Stimulated activated CD8-positive, alpha-beta memory T cell treated with anti-CD3 and anti-CD28 coated beads, Interleukin-7, amount 100 ng/mL, for 1 hour (primary cell): ENCODE measurements around the gene DDX54.
A peak's percentile ranks its signal among the peaks of the same experiment; 100 is the strongest.
"Not testable (repeated sequence)": the region's sequence is repeated elsewhere in the genome, so short reads cannot be mapped to it uniquely, and the experiment has no call there.

ENCODE experiments used
- DNase-seq, 2 donors: peaks; one replicate each; pipeline ENCODE4 v3.0.0-alpha.2; 2020; ENCODE audit warnings: low read depth in 2 of 2

Gene DDX54

GRCh38 chr12:113220593-113221180 is 35.4 kb upstream of the DDX54 start:
- DNase-seq: no peak

GRCh38 chr12:113216027-113216426 is 30.7 kb upstream of the DDX54 start:
- DNase-seq: no peak

GRCh38 chr12:113214895-113215400 is 29.7 kb upstream of the DDX54 start:
- DNase-seq: no peak

GRCh38 chr12:113211160-113211559 is 25.9 kb upstream of the DDX54 start:
- no peak for DNase-seq

- DNase-seq: peak; percentile 20 to 37
Measured at GRCh38 chr12:113208041-113208934, 23.0 kb upstream of the DDX54 start.

- no peak for DNase-seq
Measured at GRCh38 chr12:113207613-113208040, 22.3 kb upstream of the DDX54 start.

GRCh38 chr12:113206802-113207201 is 21.5 kb upstream of the DDX54 start:
- DNase-seq: not testable (repeated sequence)

GRCh38 chr12:113204804-113205203 is 19.5 kb upstream of the DDX54 start:
- no peak for DNase-seq

- DNase-seq: no peak
Measured at GRCh38 chr12:113203852-113204760, 18.8 kb upstream of the DDX54 start.

- DNase-seq: no peak
Measured at GRCh38 chr12:113202300-113203075, 17.2 kb upstream of the DDX54 start.

GRCh38 chr12:113201187-113202177 is 16.2 kb upstream of the DDX54 start:
- no peak for DNase-seq

GRCh38 chr12:113200021-113200797 is 14.9 kb upstream of the DDX54 start:
- DNase-seq: no peak

- DNase-seq: no peak
Measured at GRCh38 chr12:113198296-113198695, 13.0 kb upstream of the DDX54 start.

GRCh38 chr12:113197518-113198077 is 12.3 kb upstream of the DDX54 start:
- no peak for DNase-seq

- DNase-seq: no peak
Measured at GRCh38 chr12:113196990-113197389, 11.7 kb upstream of the DDX54 start.

GRCh38 chr12:113196582-113196981 is 11.3 kb upstream of the DDX54 start:
- no peak for DNase-seq

GRCh38 chr12:113195598-113195997 is 10.3 kb upstream of the DDX54 start:
- DNase-seq: no peak

GRCh38 chr12:113194971-113195391 is 9.7 kb upstream of the DDX54 start:
- DNase-seq: no peak

- DNase-seq: no peak
Measured at GRCh38 chr12:113191227-113191626, 5.9 kb upstream of the DDX54 start.
